GM19025 (cell line): Measurements from ENCODE around the gene URI1.

Experiments used
- ATAC-seq: cut with Tn5 transposase; IDR thresholded peaks from one replicate; pipeline ENCODE4 v1.9.1; 2021; ENCODE audit warnings: mild to moderate bottlenecking, low read depth, moderate library complexity; ENCODE audit not compliant: unreplicated experiment

The URI1 gene

DNA sequence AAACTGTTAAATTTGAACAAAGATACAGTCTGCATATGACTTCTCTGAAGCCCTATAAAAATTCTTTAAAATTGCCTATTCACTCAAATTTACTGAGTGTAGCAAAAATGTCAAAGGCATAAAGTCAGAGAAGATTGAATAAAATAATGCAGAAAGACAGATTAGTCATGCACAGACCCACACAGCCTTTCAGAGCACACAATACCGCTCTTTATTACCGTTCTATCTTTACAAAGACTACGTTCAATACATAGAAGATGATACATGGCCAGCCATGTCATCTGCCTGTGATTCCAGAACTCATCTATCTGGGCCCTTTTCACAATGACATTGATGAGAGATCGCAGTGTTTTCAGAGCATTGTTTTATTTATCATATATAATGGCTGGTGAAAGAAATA is 107.2 kb downstream of the URI1 start:
- no peak for ATAC-seq

DNA sequence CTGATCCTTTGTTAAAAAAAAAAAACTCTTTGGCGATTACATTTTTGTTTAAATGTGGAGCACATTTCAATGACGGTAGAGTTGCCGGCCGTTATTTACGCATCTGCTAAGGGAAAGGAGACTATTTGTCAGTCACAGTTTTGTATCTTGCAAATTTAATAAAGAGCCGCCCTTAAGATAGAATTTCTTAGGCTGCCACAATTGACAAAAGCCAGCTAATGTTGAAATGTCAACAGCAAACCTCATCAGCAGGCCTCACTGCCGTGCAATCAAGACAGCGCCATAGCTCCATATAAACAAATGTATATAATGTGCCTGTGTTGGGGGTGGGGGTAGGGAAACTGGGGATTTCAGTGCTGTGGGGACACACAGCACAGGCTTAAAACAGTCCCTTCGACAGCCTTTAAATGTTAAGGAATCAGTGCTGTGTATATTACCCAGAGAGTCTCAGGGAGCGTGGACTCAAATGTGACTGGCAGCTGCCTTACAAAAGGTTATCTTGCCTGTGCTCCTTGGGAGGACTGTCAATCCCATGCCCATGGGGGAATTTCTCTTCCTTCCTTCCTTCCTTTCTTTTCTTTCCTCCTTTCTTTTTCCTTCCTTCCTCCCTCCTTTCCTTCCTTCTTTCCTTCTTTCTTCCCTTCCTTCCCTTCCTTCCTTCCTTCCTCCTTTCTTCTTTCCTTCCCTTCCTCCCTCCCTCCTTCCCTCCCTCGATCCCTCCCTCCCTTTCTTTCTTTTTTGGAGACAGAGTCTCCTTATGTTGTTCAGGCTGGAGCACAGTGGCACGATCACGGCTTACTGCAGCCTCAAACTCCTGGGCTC is 108.0 kb downstream of the URI1 start:
- no peak for ATAC-seq

DNA sequence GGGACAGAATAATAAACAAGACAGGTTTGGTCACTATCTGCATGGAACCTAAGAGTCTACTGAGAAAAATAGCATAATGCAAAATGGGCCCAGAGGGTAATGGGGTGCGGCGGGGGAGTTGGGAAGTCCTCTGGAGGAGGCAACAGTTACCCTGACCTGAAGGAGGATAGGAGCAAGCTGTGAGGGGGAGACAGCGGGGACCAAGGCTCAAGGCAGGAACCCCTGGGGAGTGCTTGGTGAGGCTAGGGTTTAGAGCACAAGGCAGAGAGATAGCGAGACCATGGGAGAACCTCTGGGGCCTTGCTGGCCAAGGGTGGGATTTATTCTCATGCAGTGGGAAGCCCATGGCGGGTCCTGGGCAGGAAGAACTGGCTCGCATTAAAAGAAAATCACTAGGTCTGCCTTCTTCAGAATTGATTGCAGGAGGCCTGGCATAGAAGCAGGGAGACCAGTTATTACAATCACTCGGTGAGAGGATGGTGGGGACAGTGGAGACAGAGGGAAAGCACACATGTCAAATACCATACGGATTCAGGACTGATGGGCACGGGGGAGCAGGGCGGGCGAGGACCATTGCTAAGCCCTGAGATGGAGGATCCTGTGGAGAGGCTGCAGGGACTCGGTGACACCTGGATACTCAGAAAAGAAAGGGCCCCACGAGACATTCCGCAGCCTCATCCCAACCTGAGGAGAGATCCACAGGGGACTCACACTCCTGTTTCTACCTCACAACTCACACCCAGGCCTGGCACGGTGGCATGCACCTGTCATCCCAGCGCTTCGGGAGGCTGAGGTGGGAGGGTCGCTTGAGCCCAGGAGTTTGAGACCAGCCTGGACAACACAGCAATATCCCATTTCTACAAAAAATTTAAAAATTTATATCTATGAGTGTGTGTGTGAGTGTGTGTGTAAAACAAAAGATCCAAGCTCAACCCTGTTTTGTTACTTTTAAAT is 110.4 kb downstream of the URI1 start:
- no peak for ATAC-seq

DNA sequence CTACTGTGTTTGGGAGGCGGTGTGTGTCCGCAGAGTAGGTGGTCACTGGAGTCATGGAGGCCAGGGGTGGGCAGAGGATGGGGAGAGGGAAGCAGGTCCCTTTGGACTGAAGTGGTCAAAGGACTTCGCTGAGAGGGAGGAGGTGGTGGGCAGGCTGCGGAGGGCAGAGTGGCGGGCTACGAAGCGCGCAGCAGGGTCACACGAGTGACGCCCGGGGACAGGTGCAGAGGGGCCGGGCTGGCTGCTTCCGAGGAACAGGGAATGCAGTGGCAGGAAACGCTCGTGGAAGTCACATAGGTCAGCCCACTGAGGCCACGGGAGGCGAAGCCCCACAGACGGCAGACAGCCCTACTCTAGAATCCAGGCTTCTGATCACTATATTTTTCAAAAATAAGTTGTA is 111.5 kb downstream of the URI1 start:
- ATAC-seq: no peak

DNA sequence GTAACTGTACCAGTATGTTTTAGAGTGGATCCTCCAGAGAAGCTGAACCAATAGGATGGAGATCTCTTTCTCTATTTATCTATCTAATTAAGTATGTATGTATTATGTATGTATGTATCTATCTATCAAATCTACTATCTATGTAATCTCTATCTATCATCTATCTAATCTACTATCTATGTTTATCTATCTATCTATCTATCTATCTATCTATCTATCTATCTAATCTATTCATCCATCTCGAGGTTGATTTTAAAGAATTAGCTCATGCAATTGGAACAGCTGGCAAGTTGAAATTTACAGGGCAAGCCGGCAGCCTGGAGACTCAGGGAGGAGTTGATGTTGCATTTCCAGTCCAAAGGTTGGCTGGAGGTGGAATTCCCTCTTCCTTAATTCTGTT is 112.2 kb downstream of the URI1 start:
- no peak for ATAC-seq

DNA sequence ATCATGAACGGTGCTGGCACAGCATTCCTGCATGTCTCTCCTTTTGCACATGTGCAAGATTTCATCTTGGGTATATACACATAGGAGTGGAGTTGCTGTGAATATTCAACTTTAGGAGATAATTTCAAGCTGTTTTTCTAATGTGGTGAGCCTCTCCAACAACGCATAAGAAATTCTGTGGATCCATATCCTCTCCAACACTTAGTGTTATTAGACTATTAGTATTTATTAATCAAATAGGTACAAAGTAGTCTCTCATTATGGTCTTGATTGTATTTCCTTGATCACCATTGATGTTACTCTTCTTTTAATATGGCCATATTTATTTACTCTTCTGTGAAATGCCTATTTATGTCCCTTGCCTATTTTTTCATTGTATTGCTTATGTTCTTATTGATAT is 114.5 kb downstream of the URI1 start:
- ATAC-seq: no peak

DNA sequence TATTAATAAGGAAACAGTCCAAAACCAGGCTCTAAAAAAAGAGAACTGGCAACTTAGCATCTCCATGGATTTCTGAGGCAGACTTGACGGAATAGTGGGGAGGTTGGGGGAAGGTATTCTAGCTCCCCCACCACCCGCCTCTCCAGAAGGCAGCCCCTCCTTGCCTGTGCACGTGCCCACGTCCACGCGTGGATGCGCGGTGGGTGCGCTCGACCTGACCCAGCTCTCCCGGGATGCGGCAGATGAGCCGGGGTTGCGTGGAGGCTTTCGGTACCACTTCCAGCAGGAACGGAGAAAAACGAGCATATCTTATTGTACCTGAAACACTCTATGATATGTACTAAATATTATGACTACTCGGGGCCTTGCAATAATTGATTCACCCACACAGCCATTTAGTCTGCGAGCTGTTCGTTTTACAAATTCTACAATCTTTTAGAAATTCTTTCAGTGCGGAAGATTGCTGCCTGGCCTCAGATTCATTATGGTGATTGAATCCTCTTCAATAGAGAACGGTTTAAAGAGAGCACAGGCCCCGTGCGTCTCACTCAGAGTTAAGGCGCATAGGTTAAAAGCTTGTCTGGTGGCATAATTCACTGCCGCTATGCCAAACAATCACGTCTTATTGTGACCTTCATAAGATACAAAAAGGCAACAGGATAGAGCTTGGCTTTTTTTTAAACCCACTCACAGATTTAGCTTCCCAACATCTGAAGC is 117.9 kb downstream of the URI1 start:
- no peak for ATAC-seq

DNA sequence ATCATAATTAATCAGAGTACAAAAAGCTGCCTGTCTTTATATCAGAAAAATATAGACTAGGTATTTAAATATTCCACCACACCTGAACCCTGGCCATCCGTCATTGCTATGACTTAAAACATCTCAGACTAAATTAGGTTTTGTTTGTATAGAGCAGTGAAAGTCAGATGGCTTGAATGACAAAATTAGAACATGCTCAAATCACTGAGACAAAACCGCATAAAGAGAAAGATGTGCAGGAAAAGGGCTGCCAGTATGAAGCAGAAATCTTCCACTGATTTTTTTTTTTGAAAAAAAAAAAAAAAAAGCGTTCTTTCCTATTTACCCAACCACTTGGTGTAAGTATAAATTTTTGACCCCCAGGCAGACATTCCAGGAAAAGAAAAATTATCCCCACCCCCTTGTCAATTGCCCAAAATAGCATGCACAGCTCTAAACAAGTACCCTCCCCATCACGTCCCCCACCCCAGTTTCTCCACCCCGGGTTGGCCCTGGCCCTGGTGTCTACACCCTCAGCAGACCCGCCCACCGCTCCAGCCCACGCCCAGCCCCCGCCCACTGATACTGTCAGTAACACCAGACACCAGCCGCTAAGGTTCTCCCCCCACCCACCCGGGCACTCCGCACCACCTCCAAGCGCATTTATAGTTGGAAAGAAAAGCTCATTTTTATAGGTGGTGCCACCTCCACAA is 118.6 kb downstream of the URI1 start:
- no peak for ATAC-seq

DNA sequence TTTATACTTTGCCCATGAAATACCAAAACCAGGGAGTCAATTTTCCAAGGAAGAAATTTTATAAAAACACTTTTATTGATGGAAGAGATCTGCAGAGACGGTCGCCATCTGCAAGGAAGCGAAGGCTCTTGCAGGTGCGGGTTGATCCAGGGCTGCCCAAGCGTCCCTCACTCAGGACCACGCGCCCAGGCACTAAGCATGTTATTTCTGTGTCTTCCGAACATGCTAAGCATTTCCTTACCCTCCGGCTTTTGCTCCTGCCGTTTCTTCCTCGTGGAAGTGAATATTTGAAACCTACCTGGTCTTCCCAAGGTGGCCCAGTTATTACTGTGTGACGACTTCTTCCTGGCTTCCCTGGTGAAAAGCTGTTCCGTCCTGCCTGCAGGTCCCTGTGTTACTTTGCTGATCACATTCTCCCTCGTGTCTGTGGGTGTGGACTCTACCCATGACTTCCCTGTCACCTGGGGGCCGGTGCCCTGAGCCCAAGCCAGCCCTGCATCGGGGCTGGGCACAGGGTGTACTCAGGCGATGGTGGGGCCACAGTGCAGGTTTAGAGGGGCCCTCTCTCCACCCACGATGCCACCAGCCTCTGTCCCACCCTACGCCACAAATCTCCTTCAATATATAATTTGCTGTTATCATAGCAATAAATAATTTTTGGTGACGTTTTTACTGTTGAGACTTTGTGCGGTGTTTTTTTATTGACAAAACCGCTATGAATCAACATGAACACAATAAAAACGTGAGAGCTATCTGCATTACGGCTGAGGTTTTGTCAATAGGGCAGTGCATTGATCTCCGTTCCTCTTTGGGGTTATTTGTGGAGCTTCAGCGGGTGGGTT is 119.4 kb downstream of the URI1 start:
- ATAC-seq: no peak

DNA sequence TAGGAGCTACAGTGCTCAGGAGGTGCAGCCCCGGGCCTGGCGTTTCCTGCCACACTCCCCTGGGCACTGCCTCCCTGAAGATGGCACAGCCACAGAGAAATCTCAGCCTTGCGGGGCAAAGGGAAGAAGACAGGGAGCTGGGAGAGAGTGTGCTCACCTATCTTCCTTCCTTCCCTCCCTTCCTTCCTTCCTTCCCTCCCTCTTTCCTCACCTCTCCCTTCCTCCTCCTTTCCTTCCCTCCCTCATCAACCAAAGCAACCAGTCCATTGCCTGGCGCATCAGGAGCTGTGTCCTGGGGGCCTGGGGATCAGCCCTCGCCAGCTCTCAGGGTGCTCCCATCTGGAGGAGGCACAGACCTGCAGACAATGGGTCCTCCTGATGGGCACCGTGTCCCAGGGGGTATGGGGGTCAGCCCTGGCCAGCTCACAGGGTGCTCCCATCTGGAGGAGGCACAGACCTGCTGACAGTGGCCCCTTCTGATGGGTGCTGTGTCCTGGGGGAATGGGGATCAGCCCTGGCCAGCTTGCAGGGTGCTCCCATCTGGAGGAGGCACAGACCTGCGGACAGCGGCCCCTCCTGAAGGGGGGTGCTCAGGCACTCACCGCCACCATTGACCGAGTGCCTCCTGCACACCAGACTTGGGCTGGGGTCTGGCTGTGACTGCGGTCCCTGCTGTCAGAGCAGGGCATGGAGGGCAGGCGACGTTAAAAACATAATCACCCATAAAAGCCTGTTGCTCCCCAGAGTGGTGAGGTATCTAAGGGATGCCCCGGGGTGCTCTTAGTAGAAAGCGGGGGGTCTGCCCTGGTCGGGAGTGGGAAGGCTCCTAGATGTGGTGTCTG is 120.2 kb downstream of the URI1 start:
- ATAC-seq: no peak

DNA sequence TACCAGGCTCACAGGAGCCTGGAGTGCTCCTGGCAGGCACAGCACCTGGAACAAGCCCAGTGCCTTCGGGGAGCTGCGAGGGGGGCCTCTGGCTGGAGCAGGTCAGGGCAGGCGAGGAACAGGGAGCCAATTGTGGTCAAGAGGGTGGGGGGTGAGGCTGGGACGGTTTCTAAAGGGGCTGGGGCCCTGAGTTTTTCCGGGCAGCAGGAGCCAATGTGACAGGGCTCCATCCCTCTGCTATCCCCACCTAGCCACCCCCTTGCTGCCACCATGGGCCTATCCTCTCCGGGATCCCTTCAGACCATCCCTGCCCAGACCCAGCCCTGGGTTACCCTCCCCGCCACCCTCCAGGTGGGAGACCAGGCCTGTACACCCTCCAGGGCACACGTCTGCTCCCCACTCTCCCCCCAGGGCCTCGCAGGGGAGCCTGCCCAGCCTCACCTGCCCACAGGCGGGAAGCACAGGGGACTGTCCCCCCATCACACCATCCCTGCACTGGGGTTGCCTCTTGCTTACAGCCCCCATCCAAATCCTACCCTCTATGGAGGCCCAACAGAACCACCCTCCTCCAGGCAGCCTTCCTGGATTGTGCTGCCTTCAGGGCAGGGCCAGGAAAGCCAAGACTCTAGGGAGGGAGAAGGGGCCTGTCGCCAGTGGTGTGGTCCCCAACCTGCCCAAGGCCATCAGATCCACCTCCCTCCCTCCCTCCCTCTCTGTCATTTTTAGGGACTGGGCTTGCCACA is 121.0 kb downstream of the URI1 start:
- ATAC-seq: no peak

DNA sequence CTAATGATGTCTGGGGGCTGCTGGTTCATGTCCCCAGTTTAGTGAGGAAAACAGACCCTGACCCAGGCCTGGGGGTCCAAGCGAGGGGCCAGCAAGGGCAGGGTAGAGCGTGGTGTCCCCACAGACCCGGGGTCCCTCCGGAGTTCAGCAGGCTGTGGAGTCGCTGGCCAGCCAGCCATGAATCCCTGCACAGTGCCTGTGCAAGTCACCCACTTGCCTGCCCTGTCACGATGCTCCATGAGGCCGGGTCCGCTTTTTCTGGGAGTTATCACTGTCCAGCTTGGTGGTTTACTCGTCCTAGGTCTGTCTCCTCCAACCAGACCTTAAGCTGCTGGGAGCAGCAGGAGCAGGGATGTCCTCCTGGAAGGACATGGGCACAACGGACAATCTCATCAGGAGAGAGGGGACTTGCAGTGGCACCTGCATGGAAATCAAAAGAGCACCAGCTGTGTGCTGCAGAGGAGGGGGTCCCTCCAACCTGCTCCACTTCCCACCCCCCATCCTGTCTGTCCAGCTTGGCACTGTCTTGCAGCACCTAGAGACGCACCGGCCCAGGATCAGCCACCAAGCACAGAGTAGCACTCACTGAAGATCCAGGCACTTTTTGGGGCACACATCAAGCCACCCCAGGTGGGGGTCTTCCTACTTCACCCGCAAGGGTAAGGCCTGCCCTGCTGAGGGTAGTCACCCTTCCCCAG is 121.8 kb downstream of the URI1 start:
- ATAC-seq: no peak

DNA sequence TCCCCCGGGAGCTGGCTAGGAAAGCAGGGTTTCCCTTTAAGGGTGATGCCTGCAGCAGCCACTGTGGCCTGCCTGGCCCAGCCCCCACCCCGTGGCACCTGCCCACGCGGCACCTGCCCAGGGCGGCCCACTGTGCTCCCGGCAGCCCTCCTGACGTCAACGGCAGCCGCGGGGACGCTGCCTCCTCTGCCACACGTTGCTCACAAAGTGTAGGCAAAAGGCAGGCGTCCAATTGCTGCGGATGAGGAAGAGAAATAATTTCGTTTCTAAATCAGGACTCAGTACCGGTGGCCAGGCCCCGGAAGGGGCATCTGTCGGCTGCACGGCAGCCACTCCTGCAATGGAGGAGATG is 122.3 kb downstream of the URI1 start:
- ATAC-seq: no peak

DNA sequence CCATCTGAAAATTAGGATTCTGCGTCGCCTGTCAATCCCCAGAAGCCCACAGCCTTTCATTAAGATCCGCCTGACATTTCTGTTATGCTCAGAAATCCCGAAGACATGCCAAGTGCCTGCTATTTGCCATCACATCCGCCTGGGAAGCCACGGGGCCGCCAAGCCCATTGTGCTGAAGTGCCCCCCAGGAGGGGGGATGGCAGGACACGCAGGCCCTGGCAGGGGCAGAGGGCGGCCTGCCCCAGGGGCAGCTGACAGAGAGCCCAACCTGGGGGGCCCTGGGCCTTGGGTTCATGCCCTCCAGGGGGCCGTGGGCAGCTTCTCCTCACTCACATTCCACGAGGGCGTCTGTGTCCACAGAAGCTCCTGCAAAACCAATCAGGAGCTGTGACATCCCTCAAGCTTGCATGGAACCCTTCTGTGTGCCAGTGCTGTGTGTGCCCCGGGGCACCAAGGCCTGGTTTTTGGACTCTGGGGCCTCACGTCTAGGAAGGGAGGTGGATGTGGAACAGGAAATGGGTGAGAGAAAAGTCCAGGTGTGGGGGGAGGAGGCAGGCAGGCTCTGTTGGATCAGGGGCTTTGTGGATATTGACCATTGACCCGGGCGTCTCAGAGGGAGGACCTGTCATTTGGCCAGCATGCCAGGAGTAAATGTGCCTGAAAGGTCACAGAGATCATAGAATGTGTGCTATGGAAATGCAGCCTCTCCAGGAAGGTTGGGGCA is 122.9 kb downstream of the URI1 start:
- no peak for ATAC-seq

DNA sequence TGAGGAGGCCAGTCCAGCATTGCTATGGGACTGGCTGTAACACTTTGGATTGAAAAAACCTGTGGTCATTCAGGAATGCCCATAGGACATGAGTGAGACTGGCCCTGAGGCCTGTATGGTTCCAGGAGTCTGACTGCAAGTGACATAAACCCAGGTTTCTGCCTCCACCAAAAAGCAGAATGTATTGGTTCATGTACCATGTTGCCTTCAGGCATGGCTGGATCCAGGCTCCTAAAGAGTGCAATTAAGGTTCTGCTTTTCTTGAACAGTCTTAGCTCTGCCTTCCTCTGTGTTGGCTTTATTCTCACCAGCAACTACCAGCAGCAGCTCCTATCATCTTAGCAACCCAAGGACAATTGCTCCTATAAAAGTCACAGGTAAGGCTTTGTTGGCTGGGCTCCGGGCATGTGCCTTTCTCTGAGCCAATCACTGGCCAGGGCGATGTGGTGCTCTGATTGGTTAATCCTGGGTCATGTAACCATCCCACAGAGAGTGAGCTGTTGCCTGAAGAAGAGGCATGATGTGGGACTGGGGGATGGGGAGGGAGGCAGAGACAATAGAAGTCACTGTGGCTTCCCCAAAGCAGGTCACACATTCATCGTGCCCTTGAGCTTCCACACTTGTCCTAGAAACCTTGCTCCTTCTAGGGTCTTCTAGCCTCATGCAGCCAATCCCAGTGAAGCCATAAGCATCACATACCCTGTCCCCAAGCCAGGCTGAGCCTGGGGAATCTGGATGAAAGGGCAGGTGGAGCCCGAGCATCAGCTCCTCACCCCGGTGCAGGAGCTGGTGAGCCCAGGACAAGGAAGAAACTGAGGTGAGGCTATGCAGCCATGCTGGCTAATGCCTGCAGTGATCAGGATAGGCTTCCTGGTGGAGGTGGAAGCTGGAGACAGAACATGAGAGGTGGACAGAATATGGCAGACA is 123.9 kb downstream of the URI1 start:
- ATAC-seq: no peak
